Body of pancreas (tissue), 4 donors: Measurements from ENCODE around the gene LIMS4.
"Not testable (repeated sequence)": the region's sequence is repeated elsewhere in the genome, so short reads cannot be mapped to it uniquely, and the experiment has no call there.

Source experiments
- POLR2A ChIP-seq, 3 donors: fragments of 450-650 bp; IDR thresholded peaks; one replicate each; pipeline ENCODE4 v1.6.1; 2016; ENCODE audit warnings: antibody characterized with exemption in 3 of 3, mild to moderate bottlenecking in 2 of 3
- TF ChIP-seq, protein P1 (sequence below), 7 experiments: fragments of 450-650 bp in 4 of 7; fragments of 200-600 bp in 3 of 7; sonication (generic) in 3 of 7; IDR thresholded peaks; one replicate each; pipeline ENCODE4 v1.5.1; 2016 to 2019; ENCODE audit warnings: antibody characterized with exemption in 7 of 7

DNA sequence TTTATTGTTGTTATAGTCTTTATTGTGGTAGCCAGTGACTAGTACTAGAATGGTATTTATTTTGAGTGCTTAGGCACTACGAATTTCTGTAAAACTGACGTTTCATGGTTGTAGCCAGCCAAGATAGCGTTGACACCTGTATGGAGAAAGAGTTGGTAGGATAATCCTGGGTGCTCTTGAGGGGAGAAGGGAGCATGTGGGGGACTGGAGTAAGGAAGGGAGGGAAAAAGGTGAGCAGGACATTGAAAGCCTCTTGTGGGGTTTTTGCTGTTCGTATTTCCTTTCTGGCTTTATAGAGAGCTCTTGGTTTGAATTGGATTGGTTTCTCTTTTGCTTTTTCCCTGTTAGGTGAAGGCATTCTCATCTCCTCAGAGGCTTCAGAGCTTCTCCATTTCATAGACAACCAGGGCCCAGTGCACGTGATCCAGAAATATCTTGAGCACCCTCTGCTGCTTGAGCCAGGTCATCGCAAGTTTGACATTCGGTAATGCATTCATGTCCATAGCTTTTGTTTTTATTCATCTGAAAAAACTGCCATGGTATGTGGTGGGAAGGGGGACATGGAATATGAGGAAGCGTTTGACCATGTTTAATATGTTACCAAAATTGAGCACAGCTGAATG is 27.2 kb upstream of the LIMS4 start:
- TF ChIP-seq POLR2A (IDR thresholded peaks at IDR 0.05): not testable (repeated sequence)
- TF ChIP-seq, protein P1, sequence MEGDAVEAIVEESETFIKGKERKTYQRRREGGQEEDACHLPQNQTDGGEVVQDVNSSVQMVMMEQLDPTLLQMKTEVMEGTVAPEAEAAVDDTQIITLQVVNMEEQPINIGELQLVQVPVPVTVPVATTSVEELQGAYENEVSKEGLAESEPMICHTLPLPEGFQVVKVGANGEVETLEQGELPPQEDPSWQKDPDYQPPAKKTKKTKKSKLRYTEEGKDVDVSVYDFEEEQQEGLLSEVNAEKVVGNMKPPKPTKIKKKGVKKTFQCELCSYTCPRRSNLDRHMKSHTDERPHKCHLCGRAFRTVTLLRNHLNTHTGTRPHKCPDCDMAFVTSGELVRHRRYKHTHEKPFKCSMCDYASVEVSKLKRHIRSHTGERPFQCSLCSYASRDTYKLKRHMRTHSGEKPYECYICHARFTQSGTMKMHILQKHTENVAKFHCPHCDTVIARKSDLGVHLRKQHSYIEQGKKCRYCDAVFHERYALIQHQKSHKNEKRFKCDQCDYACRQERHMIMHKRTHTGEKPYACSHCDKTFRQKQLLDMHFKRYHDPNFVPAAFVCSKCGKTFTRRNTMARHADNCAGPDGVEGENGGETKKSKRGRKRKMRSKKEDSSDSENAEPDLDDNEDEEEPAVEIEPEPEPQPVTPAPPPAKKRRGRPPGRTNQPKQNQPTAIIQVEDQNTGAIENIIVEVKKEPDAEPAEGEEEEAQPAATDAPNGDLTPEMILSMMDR (IDR thresholded peaks at IDR 0.05): not testable (repeated sequence)
